ENCODE measurements around the gene SMKR1. TPM values are rescaled to one million over a fixed set of nuclear protein-coding genes. Genes with fewer than 3 reads are reported as not detected.

Gene SMKR1
- total and polyA plus RNA-seq, 2 experiments from 2014 or later: 2.1 TPM; not detected in 1

GRCh38 chr7:129470411-129470810 is 31.9 kb upstream of the SMKR1 start:
- Histone ChIP-seq H3K27me3 (ENCODE audit: insufficient read depth) (no peaks in the 10 kb centered on the region), H3K4me2 (no peak overlapping the region; the same call in 1 of the 2 replicates), H3K27ac (ENCODE audit: low read depth) (no peak overlapping the region), H4K20me1 (replicated peaks; ENCODE audit: insufficient read depth) (no peaks in the 10 kb centered on the region; the same call in 1 of the 2 replicates), H3K4me1 (ENCODE audit: insufficient read depth) (peaks cover 15% of the 10 kb centered on the region), H3K4me3 (no peak overlapping the region), H3K36me3 (ENCODE audit: insufficient read depth) (peaks cover 6% of the 10 kb centered on the region; the same call in 1 of the 2 replicates), H2AFZ (no peak overlapping the region), H3F3A (replicated peaks; ENCODE audit: low read depth) (no peaks in the 10 kb centered on the region), H3K79me2 (replicated peaks; ENCODE audit: insufficient read depth) (no peaks in the 10 kb centered on the region), H3K9me2 (ENCODE audit: insufficient read depth) (no peaks in the 10 kb centered on the region)
- DNase-seq (ENCODE audit: low spot score): no peak
- H3K27ac Mint-ChIP-seq: no peak overlapping the region; the same call in 1 of the 2 replicates
- no peak for TF ChIP-seq JUNB (IDR thresholded peaks at IDR 0.05; ENCODE audit: unreplicated experiment)
- TF ChIP-seq ZNF462 (CRISPR knock-in tag; IDR thresholded peaks at IDR 0.05): no peak
- TF ChIP-seq ETS1 (IDR thresholded peaks at IDR 0.05): no peak
- no peak for TF ChIP-seq CTCF (conservative IDR thresholded peaks at IDR 0.05; ENCODE audit: low read depth in 2 of 2)
- no peak for TF ChIP-seq ZNF114 (CRISPR knock-in tag; IDR thresholded peaks at IDR 0.05)
- TF ChIP-seq EZH2phosphoT487 (IDR thresholded peaks at IDR 0.05; ENCODE audit: unreplicated experiment): no peak
- peaks cover 14% of the 10 kb centered on the region for H3K36me3 Mint-ChIP-seq (ENCODE audit: low read depth)
- no peak; the same call in 2 of the 3 replicates for ATAC-seq
- H3K9me3 Mint-ChIP-seq: peaks cover 6% of the 10 kb centered on the region
- H3K4me3 Mint-ChIP-seq: no peak overlapping the region
- H3K27me3 Mint-ChIP-seq (ENCODE audit: insufficient read depth, low read depth, poor library complexity): peaks cover 4% of the 10 kb centered on the region
- H3K4me1 Mint-ChIP-seq: peaks cover 26% of the 10 kb centered on the region
